GM10266 (cell line): ENCODE measurements around the gene NTRK3.

ENCODE experiments used
- DNase-seq: peaks from one replicate; pipeline ENCODE4 v3.0.0; 2012; ENCODE audit errors: extremely low spot score
- TF ChIP-seq, protein P1 (sequence below): IDR thresholded peaks from 2 replicates; pipeline ENCODE4 v1.5.1; 2012; ENCODE audit warnings: mild to moderate bottlenecking, low read depth; ENCODE audit not compliant: control insufficient read depth, insufficient read depth; ENCODE audit errors: missing control alignments

Gene NTRK3

DNA sequence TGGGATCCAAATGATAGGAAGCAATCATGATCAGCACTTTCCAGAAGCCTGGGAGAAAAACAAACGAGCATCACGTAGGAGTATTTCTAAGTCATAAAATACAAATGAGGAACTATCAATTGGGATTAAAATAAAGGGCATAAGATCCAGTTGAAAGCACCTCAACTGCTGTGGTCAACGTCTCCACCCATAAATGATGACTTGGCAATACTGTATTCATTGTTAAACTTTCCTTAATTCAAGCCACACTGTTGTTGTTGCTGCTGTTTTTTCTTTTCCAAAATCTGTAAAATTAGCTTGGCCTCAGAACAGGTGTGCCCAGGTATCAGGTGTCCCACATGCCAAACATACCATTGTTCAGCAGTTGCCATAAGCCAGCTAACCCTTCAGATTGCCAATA lies 395.8 kb downstream of the NTRK3 start:
- no peak for DNase-seq
- TF ChIP-seq, protein P1, sequence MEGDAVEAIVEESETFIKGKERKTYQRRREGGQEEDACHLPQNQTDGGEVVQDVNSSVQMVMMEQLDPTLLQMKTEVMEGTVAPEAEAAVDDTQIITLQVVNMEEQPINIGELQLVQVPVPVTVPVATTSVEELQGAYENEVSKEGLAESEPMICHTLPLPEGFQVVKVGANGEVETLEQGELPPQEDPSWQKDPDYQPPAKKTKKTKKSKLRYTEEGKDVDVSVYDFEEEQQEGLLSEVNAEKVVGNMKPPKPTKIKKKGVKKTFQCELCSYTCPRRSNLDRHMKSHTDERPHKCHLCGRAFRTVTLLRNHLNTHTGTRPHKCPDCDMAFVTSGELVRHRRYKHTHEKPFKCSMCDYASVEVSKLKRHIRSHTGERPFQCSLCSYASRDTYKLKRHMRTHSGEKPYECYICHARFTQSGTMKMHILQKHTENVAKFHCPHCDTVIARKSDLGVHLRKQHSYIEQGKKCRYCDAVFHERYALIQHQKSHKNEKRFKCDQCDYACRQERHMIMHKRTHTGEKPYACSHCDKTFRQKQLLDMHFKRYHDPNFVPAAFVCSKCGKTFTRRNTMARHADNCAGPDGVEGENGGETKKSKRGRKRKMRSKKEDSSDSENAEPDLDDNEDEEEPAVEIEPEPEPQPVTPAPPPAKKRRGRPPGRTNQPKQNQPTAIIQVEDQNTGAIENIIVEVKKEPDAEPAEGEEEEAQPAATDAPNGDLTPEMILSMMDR, result no peak

DNA sequence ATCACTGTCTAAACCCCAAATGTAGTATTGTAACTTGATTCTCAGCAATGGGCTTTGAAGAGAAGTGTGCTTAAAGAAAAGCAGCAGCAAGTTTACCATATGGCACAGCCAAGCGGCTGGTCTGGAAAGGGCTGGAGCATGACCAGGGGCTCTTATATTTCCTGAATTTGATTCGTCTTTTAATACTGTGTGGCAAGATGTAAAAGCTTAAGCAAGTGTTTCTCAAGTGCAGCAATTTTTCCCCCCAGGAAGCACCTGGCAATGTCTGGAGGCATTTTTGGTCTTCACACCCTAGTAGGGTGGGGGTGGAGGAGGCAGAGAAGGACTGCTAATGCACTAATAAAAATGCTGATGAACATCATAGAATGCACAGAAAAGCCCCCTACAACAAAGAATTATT lies 397.9 kb downstream of the NTRK3 start:
- DNase-seq, result no peak
- TF ChIP-seq, protein P1, result no peak

DNA sequence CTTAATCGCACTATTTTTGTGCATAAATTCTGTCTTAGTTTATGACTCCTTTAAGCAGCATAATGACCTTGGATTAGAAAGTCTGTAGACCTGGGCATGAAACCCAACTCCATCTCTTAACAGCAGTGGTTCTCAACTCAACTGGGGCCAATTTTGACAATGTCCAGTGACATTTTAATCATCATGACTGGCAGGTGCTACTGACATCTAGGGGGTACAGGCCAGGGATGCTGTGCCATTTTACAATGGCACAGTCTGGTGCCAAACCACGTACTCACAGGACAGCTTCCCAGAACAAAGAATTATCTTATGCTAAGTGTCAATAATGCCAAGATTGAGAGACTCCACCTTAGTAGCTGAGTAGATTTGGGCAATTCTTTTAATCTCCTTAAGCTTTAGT lies 405.0 kb downstream of the NTRK3 start:
- TF ChIP-seq, protein P1, result no peak
- DNase-seq, result no peak

DNA sequence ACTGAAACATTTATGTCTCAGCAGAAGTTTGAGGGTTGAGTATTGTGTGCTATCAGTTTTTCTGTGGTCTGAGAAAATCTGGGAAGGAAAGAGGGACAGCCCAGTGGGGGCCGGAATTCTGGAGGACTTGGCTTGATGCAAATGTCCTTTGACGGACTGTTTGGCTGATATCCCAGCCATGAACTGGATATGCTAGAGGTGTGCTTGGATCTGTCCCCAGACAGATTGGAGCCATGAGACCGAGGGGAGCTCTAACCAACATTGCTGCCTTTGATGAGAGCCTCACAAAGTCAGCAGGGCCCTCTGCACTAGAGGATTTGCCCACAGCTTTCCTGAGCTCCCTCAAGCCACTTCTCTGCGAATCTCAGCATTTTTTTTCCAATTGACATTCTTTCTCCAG lies 405.6 kb downstream of the NTRK3 start:
- TF ChIP-seq, protein P1, result no peak
- DNase-seq, result no peak

DNA sequence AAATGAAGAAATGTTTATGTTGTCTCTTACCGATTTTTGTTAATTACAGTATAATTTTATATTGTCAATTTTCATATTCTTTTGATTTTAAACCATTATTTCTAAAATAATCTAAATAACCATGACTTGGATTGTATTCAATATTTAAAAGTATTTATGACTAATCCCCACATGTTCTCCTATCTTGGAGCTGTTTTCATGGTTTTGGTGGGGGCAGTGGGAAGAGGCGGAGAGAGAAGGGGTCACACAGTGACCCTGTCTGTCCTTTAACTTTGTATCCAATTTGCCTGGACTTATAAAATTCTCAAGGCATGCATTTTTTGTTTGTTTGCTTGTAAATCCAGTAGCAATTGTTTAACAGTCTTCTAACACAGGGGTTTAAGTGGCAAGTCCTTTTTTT lies 407.4 kb downstream of the NTRK3 start:
- no peak for DNase-seq
- TF ChIP-seq, protein P1, result no peak

DNA sequence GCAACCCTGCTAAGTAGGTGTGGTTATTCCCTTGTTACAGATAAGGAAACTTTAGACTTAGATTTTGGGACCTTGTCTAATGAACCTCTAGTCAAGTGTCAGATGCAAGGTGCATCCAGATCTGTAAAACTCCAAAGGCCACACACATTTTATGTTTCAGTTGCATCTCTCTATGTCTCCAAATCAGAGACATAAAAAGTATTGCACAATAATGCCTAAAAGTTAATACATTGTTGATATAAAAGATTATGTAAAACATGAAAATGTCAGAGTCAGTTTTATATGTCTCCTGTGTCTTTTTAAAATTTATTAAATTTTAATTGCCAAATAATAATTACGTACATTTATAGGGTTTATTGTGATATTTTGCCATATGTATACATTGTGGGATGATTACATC lies 408.5 kb downstream of the NTRK3 start:
- no peak for DNase-seq
- TF ChIP-seq, protein P1, result no peak

DNA sequence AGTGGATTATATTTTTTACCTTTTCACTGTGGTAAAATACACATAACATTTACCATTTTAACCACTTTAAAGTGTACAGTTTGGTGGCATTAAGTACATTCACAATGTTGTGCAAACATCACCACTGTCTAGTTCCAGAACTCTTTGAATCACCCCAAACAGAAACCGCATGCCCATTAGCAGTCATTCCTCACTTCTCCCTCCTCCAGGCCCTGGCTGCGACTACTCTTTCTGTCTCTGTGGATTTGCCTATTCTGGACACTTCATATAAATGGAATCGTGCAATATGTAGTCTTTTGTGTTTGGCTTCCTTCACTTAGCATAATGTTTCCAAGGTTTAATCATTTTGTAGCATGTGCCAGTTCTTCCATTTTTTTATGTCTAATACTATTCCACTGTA lies 409.8 kb downstream of the NTRK3 start:
- TF ChIP-seq, protein P1, result no peak

DNA sequence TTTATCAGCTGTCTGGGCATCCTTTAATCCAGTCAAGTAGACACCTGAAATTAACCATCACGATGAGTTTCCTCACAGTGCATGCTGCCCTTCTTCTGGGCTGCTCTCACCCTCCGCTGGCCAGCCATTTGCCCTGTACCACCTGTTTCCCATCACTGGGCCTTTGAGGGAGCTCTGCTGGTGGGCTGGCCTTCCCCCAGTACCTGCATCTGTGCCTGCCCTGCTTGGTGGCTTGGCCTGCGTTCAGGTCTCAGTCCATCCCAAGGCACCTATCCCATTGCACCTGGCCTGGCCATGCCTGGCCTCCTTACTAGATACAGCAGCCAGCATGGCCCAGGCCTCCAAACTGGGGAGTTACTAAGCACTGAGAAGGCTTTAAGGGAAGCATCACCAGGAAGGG lies 413.2 kb downstream of the NTRK3 start:
- TF ChIP-seq, protein P1, result no peak
- DNase-seq, result no peak

More for the DNA sequence above, 409.8 kb downstream of the NTRK3 start:
- DNase-seq, result no peak
